Measurements from ENCODE around the gene DCC.

DNA sequence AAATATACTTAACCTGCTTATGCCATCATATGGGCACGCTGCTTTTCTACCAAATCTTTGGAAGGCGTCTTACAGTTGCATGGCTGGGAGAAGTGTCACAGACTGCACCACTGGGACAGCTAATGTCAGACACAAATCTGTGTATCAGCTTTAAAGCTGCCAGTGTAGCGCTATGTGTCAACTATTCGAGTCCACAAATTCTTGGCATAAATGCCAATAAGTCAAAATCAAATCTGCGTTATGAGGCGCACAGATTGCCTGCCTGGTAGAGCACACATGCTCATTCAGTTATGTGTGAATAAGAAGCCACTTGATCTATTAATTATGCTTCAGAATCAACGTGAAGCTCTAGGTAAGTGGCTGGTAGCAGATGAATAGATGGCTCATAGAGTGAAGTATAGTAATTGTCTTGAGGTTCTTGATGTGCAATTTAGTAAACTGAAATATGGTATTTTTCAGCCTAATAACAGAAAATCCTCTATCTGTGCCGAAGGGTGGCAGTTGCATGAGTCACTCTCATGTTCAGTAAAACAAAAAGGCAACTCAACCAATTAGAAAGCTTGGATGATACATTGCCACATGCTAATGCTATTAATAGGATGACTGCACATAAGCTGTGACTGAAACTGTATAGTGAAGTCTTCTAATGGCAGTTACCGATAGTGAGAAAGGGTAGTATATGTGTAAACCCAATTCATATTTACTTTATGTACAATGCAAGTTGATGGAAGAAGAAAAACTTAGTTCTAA is 52.0 kb downstream of the DCC start:
- TF ChIP-seq, protein P1, sequence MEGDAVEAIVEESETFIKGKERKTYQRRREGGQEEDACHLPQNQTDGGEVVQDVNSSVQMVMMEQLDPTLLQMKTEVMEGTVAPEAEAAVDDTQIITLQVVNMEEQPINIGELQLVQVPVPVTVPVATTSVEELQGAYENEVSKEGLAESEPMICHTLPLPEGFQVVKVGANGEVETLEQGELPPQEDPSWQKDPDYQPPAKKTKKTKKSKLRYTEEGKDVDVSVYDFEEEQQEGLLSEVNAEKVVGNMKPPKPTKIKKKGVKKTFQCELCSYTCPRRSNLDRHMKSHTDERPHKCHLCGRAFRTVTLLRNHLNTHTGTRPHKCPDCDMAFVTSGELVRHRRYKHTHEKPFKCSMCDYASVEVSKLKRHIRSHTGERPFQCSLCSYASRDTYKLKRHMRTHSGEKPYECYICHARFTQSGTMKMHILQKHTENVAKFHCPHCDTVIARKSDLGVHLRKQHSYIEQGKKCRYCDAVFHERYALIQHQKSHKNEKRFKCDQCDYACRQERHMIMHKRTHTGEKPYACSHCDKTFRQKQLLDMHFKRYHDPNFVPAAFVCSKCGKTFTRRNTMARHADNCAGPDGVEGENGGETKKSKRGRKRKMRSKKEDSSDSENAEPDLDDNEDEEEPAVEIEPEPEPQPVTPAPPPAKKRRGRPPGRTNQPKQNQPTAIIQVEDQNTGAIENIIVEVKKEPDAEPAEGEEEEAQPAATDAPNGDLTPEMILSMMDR (IDR thresholded peaks at IDR 0.05), result no peak
- TF ChIP-seq POLR2AphosphoS5 (IDR thresholded peaks at IDR 0.05), result no peak

Measured in transverse colon (tissue), 4 donors.